GM18502 (cell line): ENCODE results near the gene RNU1-4.
"Not testable (repeated sequence)": the region's sequence is repeated elsewhere in the genome, so short reads cannot be mapped to it uniquely, and the experiment has no call there.

Experiments used
- ATAC-seq: cut with Tn5 transposase; IDR thresholded peaks from one replicate; pipeline ENCODE4 v1.9.1; 2021; ENCODE audit warnings: mild to moderate bottlenecking; ENCODE audit not compliant: unreplicated experiment, poor library complexity

RNU1-4 gene

GRCh38 chr1:16740047-16740964, at the start of gene RNU1-4:
RNU1-4 (plus strand) TSS chr1:16740516.
- ATAC-seq: peak; percentile 98

- ATAC-seq: not testable (repeated sequence)
These were observed 49.2 kb upstream of the RNU1-4 start for GRCh38 chr1:16690971-16691682.

DNA sequence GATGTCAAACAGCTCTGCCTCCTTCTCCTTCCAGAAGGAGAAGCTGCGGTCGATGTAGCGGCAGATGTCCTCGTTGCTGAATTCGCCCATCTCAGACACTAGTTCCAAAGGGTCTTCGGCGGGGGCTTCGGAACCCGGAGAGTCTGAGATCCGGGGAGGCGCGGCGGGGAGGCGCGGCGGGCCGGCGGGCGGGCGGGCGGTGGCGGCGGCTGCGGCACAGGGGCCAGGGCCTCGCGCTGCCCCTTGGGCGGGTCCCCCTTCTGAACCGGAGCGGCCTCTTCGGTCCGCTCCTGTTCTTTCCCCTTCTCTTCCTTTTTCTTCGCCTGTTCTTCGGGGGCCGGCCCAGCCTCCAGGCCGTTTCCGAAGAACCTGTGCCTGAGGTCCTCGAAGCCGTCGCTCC, 48.0 kb upstream of the RNU1-4 start:
- not testable (repeated sequence) for ATAC-seq

DNA sequence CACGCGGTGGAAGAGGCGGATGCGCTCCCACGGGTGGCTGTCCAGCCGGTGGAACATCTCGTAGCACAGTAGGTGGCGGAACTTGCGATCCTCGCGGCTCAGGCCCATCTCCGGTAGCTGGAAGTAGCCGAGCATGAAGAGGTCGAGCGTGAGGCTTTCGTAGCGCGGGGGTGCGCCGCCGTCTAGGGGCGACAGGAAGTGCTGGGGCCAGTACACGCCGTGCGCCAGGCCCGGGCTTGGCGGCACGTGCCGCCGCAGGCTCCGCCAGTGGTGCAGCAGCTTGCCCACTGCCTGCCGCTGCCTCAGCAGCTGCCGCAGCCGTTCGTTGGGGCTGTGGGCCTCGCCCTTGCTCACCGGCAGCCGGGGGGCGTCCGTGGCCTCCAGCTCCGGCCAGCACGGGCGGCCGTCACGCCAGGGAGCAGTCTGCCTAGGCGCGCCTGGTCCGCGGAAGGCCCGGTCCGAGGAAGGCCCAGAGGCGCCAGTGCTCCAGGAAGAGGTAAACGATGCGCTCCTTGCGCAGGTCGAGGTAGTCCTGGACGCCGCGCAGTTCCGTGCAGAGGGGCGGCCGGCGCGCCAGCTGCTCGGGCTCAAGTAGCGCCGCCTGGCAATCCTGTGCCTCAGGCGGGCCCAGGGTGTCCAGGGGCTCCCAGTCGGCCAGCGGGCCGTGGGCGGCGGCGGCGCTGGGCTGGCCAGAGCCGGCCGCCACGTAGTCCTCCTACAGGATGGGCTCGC, 47.4 kb upstream of the RNU1-4 start:
- not testable (repeated sequence) for ATAC-seq

GRCh38 chr1:16693449-16694307, 46.6 kb upstream of the RNU1-4 start:
- ATAC-seq: not testable (repeated sequence)

- not testable (repeated sequence) for ATAC-seq
These were observed 46.0 kb upstream of the RNU1-4 start for GRCh38 chr1:16694308-16694702.

GRCh38 chr1:16696507-16697150, 43.7 kb upstream of the RNU1-4 start:
- not testable (repeated sequence) for ATAC-seq

GRCh38 chr1:16697152-16697551, 43.2 kb upstream of the RNU1-4 start:
- ATAC-seq: not testable (repeated sequence)

DNA sequence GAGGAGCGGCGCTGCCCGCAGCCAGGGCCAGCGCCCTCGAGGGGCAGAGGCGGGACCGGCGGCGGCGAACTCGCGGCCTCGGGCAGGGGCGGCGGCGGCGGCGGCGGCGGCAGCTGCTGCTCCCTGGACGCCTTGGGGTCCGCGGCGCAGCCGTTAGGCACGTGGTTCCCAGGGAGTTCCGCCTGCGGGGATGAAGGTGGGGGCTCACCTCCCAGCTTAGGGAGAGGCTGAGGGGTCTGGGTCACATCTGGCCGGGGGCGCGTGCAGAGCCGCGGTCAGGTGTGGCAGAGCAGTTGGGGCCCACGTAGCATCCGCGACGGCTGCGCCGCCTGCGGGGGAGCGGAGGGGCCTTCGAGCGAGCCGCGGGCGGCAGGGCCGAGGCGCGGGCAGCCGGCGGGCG, 40.9 kb upstream of the RNU1-4 start:
- not testable (repeated sequence) for ATAC-seq

GRCh38 chr1:16700138-16700895, 40.0 kb upstream of the RNU1-4 start:
- not testable (repeated sequence) for ATAC-seq

DNA sequence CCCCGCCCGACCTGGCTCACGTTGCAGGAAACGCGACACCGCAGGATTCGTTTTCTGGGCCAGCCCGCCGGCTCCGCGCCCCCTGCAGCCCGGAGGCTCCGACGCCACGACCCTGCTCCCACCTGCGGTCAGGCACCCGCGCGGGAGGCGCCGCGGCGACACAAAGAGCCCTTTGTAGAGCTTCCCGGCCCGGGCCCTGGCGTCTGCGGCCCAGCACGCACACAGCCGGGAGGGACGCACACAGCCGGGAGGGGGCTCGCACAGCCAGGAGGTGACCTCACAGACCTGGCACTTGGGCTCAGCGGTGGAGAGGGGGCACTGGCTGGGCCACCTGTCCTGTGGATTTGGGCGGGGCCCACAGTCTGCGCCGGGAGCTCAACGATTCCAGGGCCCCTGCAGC, 39.1 kb upstream of the RNU1-4 start:
- not testable (repeated sequence) for ATAC-seq

DNA sequence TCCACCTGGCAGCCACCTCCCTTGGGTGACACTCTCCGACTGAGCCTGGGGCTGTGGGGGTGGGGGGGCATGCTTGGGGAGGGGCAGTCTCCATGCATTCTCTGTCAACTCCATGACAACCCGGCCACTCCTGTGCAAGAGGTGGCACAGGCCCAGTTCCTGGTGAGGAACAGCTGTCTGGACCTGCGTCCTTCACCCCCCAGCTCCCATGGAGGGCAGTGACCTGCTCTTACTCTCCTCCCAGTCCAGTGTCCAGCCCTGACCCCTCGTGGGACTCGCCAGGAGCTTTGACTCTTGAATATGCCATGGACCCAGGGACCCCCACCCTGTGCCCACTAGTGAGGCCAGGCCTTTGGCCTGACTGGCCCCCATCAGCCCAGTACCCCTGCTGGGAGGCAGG, 38.0 kb upstream of the RNU1-4 start:
- not testable (repeated sequence) for ATAC-seq

- ATAC-seq: not testable (repeated sequence)
These were observed 37.2 kb upstream of the RNU1-4 start for GRCh38 chr1:16703141-16703540.

DNA sequence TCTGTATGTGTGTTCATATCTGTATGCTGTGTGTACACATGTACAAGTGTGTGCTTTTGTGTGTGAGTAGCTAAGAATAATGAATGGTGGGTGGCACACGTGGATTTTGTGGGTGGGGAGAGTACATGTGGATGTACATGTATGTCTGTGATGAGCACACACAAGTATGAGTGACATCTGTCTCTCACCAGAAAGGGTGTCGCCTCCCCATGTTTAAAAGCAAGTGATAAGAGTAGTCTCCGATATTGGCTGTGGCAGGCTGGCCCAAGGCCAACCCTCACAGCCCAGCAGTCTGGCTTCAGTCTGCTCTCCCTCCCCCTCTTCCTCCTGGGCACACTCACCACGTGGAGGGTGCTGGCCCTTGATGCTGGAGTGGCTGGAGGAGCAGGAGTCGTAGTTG, 36.7 kb upstream of the RNU1-4 start:
- ATAC-seq: not testable (repeated sequence)

- not testable (repeated sequence) for ATAC-seq
These were observed 36.2 kb upstream of the RNU1-4 start for GRCh38 chr1:16704076-16704475.

- ATAC-seq: not testable (repeated sequence)
These were observed 35.7 kb upstream of the RNU1-4 start for GRCh38 chr1:16704502-16705100.

DNA sequence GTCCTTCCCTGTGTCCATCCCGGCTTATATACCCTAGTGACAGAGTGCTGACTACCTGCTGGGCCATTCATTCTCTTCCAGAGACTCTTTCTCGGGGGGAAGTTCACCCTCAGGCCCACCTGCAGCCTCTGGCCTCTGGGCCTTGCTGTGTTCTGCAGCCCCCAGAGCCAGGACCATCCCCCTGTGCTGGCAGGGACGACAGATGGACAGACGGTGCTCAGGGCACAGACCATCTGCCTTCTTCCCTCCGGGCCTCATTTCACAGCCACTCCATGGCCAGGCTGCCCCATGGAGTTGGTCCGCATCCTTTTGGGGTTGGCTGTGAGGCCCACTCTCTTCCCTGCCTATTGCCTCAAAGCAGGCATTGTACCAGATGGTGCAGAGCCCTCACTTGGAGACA, 34.0 kb upstream of the RNU1-4 start:
- not testable (repeated sequence) for ATAC-seq
